Measurements from ENCODE around the gene PLCD3.

PLCD3 gene

GRCh38 chr17:45149669-45150664 lies 17.7 kb upstream of the PLCD3 start:
- no peak for DNase-seq (ENCODE audit: low read depth)

- peak; percentile 51 for DNase-seq (ENCODE audit: low read depth)
Observed at GRCh38 chr17:45149037-45149668, 16.8 kb upstream of the PLCD3 start.

- DNase-seq (ENCODE audit: low read depth): peak; percentile 98
Observed at GRCh38 chr17:45148183-45149036, 16.1 kb upstream of the PLCD3 start, which contains the start of gene HEXIM1. Gene HEXIM1 (plus strand): TSS chr17:45148475. CDS start chr17:45149191, 716 bp downstream.

GRCh38 chr17:45147581-45148182 lies 15.4 kb upstream of the PLCD3 start:
- DNase-seq (ENCODE audit: low read depth): peak; percentile 57

GRCh38 chr17:45146890-45147580 lies 14.7 kb upstream of the PLCD3 start:
- DNase-seq (ENCODE audit: low read depth): no peak

GRCh38 chr17:45146592-45146889 lies 14.2 kb upstream of the PLCD3 start:
- no peak for DNase-seq (ENCODE audit: low read depth)

- DNase-seq (ENCODE audit: low read depth): no peak
Observed at GRCh38 chr17:45146166-45146565, 13.9 kb upstream of the PLCD3 start.

- DNase-seq (ENCODE audit: low read depth): no peak
Observed at GRCh38 chr17:45145035-45145389, 12.7 kb upstream of the PLCD3 start.

GRCh38 chr17:45144199-45145034 lies 12.1 kb upstream of the PLCD3 start:
- no peak for DNase-seq (ENCODE audit: low read depth)

GRCh38 chr17:45143767-45144198 lies 11.5 kb upstream of the PLCD3 start:
- no peak for DNase-seq (ENCODE audit: low read depth)

GRCh38 chr17:45143094-45143670 lies 10.9 kb upstream of the PLCD3 start:
- no peak for DNase-seq (ENCODE audit: low read depth)

- no peak for DNase-seq (ENCODE audit: low read depth)
Observed at GRCh38 chr17:45139533-45139920, 7.2 kb upstream of the PLCD3 start.

- no peak for DNase-seq (ENCODE audit: low read depth)
Observed at GRCh38 chr17:45138911-45139532, 6.7 kb upstream of the PLCD3 start.

- no peak for DNase-seq (ENCODE audit: low read depth)
Observed at GRCh38 chr17:45137561-45138305, 5.4 kb upstream of the PLCD3 start.

GRCh38 chr17:45136846-45137560 lies 4.7 kb upstream of the PLCD3 start:
- no peak for DNase-seq (ENCODE audit: low read depth)

GRCh38 chr17:45135978-45136791 lies 3.9 kb upstream of the PLCD3 start:
- no peak for DNase-seq (ENCODE audit: low read depth)

Measured in stimulated activated CD8-positive, alpha-beta memory T cell treated with anti-CD3 and anti-CD28 coated beads, Interleukin-7, amount 100 ng/mL, for 24 hours (primary cell).